H1 (cell line): Measurements from ENCODE around the gene ROPN1. TPM values are rescaled to one million over a fixed set of nuclear protein-coding genes. Genes with fewer than 3 reads are reported as not detected.

Experiments
- ZNF274 ChIP-seq: IDR thresholded peaks from 2 replicates; pipeline ENCODE4 v1.7.0; 2012; ENCODE audit warnings: low read length, borderline replicate concordance; ENCODE audit errors: extremely low read depth
- polyA plus RNA-seq, 7 experiments: library from polyadenylated mRNA; depleted of rRNA in 3 of 7; stranded (reverse) in 5 of 7; unstranded in 2 of 7; fragments of >200 nt in 5 of 7; fragments of 200-250 nt in 2 of 7; gene quantifications; 1 replicate in 5 of 7; 2 replicates in 1 of 7; 4 replicates in 1 of 7; pipeline versions ENCODE4 v1.2.1 to v1.2.3, GENCODE V29; 2011 to 2013; ENCODE audit warnings: missing spikeins in 2 of 7, mixed read lengths in 2 of 7
- total RNA-seq: library from RNA; stranded (reverse); fragmentation: NEBNext Ultra II Directional; extraction: Animal tissue kit (Norgen Biotek cat#: 25700); gene quantifications from 2 replicates; pipeline ENCODE4 v1.2.1, GENCODE V29; 2021

Gene ROPN1
- total and polyA plus RNA-seq, 2 of the 8 experiments (the other 6 are each of a cell fraction or from before 2014, with no cell fraction given), result 0.03 TPM; not detected in 1

GRCh38 chr3:123949641-123950040, 42.3 kb downstream of the ROPN1 start (continued):
- no peak for TF ChIP-seq ZNF274
- TF ChIP-seq, all 59 proteins: peak for 0
